Tibial artery (tissue), 4 donors: Measurements from ENCODE around the gene RDH12.

Source experiments
- DNase-seq, 2 donors: peaks; one replicate each; pipeline ENCODE4 v3.0.0-alpha.2; 2019
- H3K27ac ChIP-seq, 2 donors: fragments of 200-600 bp; sonication (generic) in 1 of 2; 1 replicate in 1 of 2; 2 replicates in 1 of 2; pipeline ENCODE4 v1.5.1; 2018 to 2019; ENCODE audit warnings: mild to moderate bottlenecking in 1 of 2
- H3K27me3 ChIP-seq, 2 donors: fragments of 200-600 bp; sonication (generic) in 1 of 2; one replicate each; pipeline versions ENCODE4 v1.5.1 to v1.6.0; 2016 to 2019
- H3K36me3 ChIP-seq, 3 donors: fragments of 200-600 bp; sonication (generic) in 2 of 3; one replicate each; pipeline ENCODE4 v1.5.1; 2016 to 2019; ENCODE audit warnings: mild to moderate bottlenecking in 2 of 3
- H3K4me1 ChIP-seq, 4 donors: fragments of 200-600 bp; sonication (generic) in 2 of 4; 1 replicate in 3 of 4; 2 replicates in 1 of 4; pipeline ENCODE4 v1.5.1; 2016 to 2019
- H3K4me3 ChIP-seq, 2 donors: fragments of 200-600 bp; sonication (generic) in 1 of 2; 1 replicate in 1 of 2; 2 replicates in 1 of 2; pipeline ENCODE4 v1.5.1; 2018 to 2019; ENCODE audit warnings: mild to moderate bottlenecking in 2 of 2
- H3K9me3 ChIP-seq, 3 donors: fragments of 200-600 bp; sonication (generic) in 1 of 3; one replicate each; pipeline ENCODE4 v1.5.1; 2016 to 2019
- intact Hi-C: fragments of 100-400 bp; cut with DNase I; formaldehyde crosslinking; loops from one replicate; pipeline ENCODE4 v1.15.0; 2023; ENCODE audit warnings: low total_unique reads
- TF ChIP-seq, protein P1 (sequence below), 2 experiments: fragments of 200-600 bp in 1 of 2; fragments of 450-650 bp in 1 of 2; IDR thresholded peaks; one replicate each; pipeline ENCODE4 v1.5.1; 2017 to 2019; ENCODE audit warnings: antibody characterized with exemption in 2 of 2, mild to moderate bottlenecking in 1 of 2, moderate library complexity in 1 of 2

The RDH12 gene

DNA sequence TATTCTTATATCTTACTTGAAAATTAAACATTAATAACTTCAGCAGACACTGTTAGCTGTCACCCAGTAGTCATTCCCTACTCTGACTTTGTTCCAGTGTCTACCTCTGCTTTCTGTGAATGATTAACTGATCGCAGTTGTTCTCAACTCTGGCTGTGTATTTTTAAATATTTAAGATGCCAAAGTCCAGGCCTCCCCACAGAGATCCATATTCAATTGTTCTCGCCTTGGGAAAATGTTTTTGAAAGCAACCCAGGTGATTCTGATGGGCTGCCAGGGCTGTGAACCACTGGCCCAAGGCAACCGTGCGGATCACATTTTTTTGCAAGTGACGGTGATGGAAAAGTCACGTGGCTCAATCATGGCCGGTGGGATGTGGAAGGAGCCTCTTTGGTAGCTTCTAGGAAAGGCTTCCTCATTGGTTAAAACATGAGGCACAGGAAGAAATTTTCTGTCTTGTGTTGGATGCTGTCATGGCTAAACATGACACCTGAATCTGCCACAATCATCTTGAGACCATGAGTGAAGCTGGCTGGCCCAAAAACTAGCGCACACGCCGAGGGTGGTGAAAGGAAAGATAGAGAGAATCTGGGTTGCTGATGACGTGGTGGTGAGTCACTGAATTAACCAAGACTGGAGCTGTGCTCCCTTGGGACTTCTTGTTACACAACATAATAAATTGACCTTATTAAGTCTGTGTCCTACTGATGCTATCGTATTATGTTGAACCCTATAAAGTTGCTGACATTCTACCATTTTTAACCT lies 37.2 kb downstream of the RDH12 start:
- Histone ChIP-seq H3K36me3 (no peaks in the 10 kb centered on the region), H3K27ac (peak overlapping the region in 1 of 2 donors; percentile 36), H3K27me3 (no peaks in the 10 kb centered on the region), H3K4me1 (peaks cover 0 to 11% (median 0%) of the 10 kb centered on the region in 4 donors), H3K4me3 (no peak overlapping the region), H3K9me3 (no peaks in the 10 kb centered on the region)
- DNase-seq = peak; percentile 89
- TF ChIP-seq, protein P1, sequence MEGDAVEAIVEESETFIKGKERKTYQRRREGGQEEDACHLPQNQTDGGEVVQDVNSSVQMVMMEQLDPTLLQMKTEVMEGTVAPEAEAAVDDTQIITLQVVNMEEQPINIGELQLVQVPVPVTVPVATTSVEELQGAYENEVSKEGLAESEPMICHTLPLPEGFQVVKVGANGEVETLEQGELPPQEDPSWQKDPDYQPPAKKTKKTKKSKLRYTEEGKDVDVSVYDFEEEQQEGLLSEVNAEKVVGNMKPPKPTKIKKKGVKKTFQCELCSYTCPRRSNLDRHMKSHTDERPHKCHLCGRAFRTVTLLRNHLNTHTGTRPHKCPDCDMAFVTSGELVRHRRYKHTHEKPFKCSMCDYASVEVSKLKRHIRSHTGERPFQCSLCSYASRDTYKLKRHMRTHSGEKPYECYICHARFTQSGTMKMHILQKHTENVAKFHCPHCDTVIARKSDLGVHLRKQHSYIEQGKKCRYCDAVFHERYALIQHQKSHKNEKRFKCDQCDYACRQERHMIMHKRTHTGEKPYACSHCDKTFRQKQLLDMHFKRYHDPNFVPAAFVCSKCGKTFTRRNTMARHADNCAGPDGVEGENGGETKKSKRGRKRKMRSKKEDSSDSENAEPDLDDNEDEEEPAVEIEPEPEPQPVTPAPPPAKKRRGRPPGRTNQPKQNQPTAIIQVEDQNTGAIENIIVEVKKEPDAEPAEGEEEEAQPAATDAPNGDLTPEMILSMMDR (IDR thresholded peaks at IDR 0.05) = no peak
- intact Hi-C loops = no loop called here

DNA sequence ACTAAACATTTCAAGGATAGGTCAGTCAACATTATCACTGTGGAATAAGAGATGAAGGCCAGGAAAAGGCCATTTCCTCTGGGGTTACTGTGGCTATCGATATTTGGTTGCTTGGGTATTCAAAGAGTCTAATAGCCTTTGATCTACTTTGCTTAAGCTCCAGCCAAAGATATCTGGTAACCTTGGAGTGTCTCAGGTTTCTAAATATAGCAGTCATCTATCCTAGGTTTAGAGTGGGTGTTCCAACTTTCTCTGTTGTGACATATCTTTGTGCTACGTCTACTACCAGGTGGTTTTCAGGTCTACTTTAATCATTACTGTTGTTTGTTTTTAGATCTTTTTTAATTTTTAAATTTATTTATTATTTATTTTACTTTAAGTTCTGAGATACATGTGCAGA lies 42.4 kb downstream of the RDH12 start:
- TF ChIP-seq, protein P1 (IDR thresholded peaks at IDR 0.05) = no peak
- intact Hi-C loops = no loop called here
- H3K9me3 ChIP-seq = no peaks in the 10 kb centered on the region
- DNase-seq = no peak
- H3K4me1 ChIP-seq = peaks cover 0 to 7% (median 0%) of the 10 kb centered on the region in 4 donors
- H3K36me3 ChIP-seq = peaks cover 8 to 28% (median 12%) of the 10 kb centered on the region in 3 donors
- H3K27me3 ChIP-seq = no peaks in the 10 kb centered on the region
- H3K27ac ChIP-seq = no peak overlapping the region
- H3K4me3 ChIP-seq = no peak overlapping the region

DNA sequence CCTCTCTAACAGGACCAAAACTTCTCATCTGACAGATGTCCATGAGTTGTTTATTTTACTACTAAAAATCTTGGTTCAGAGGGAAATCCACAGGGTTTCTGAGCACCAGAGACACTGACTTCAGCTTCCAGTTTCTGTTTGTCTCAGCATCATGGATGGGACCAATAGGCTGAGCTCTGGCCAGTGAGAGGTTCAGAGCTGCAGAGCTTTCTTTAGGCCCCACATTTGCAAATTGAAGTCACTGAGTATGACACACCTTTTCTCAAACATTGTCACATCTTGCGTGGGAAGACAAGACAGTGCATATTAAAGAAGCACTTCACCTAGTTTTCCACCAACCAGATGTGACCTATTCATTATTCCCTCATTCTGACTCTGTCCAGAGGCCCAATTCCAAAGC lies 45.2 kb downstream of the RDH12 start:
- H3K27me3 ChIP-seq = no peaks in the 10 kb centered on the region
- H3K27ac ChIP-seq = no peak overlapping the region
- no peak overlapping the region for H3K4me3 ChIP-seq
- TF ChIP-seq, protein P1 (IDR thresholded peaks at IDR 0.05) = no peak
- no peaks in the 10 kb centered on the region for H3K9me3 ChIP-seq
- no peaks in the 10 kb centered on the region for H3K4me1 ChIP-seq
- H3K36me3 ChIP-seq = peaks cover 33 to 57% (median 41%) of the 10 kb centered on the region in 3 donors
- no peak for DNase-seq
- intact Hi-C loops = no loop called here

DNA sequence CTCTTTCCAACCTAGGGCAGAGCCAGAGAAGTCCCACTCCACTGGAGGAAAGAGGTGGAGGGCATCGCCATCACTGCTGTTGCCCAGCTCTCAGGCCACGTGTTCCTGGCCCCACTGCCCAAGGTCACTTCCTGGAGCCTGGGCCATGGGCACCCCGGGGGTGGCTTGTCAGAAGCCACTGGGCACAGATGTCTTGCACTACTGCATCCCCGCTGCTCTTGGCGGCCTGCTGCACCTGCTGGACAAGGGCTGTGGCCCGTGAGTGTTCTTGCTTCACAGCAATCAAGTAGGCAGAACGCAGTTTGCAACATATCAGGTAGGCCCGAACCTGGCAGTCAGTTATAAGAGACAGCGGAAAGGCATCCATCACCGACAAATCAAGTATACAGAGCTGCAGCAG lies 46.6 kb downstream of the RDH12 start:
- Histone ChIP-seq H3K9me3 (no peaks in the 10 kb centered on the region), H3K4me3 (no peak overlapping the region), H3K4me1 (no peaks in the 10 kb centered on the region), H3K36me3 (peaks cover 47 to 71% (median 55%) of the 10 kb centered on the region in 3 donors), H3K27ac (no peak overlapping the region), H3K27me3 (no peaks in the 10 kb centered on the region)
- TF ChIP-seq, protein P1 (IDR thresholded peaks at IDR 0.05) = no peak
- intact Hi-C loops = no loop called here
- DNase-seq = no peak

DNA sequence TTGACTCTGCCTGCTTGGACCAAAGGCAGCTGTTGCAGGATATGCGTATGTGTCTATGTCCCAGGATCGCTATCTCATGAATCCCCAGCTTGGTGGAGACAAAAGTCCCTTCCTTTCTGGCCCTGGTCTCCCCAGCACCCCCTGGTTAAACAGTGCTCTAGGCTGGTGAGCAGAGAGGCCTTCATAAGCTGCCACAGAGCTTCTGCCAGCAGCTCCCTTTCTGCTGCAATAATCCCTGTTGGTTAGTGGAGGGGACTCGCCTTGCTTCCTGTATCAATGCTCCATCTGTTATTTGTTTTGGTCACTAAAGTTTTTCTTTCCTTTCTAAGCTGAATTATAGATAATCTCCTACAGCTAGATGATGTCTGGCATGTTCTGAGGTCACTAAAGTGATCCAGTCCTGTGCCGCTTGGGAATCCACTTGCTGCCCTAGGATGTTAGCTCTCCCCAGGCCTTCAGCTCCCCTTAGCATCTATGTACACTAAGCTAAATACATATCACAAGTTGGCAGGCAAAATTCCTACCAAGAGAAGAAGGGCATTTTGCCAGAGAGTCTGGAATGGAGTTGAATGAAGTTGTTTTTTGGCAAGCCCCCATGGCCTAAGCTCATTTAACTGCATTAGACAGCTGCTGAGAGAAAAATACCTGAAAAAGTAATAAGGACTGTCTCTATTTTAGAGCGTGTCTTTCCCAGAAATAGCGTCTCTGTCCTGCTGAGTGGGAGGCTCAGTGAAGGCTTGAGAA lies 47.8 kb downstream of the RDH12 start:
- no peak for DNase-seq

More for the DNA sequence above, 47.8 kb downstream of the RDH12 start:
- Histone ChIP-seq H3K27me3 (no peaks in the 10 kb centered on the region), H3K4me1 (no peaks in the 10 kb centered on the region), H3K27ac (no peak overlapping the region), H3K36me3 (peaks cover 57 to 83% (median 67%) of the 10 kb centered on the region in 3 donors), H3K4me3 (no peak overlapping the region), H3K9me3 (no peaks in the 10 kb centered on the region)
- intact Hi-C loops = no loop called here
- TF ChIP-seq, protein P1 (IDR thresholded peaks at IDR 0.05) = no peak
